ENCODE data around the gene BHLHE23. TPM values are rescaled to one million over a fixed set of nuclear protein-coding genes. Genes with fewer than 3 reads are reported as not detected.

Gene BHLHE23
- total RNA-seq, 1 experiment from 2014 or later: not detected

DNA sequence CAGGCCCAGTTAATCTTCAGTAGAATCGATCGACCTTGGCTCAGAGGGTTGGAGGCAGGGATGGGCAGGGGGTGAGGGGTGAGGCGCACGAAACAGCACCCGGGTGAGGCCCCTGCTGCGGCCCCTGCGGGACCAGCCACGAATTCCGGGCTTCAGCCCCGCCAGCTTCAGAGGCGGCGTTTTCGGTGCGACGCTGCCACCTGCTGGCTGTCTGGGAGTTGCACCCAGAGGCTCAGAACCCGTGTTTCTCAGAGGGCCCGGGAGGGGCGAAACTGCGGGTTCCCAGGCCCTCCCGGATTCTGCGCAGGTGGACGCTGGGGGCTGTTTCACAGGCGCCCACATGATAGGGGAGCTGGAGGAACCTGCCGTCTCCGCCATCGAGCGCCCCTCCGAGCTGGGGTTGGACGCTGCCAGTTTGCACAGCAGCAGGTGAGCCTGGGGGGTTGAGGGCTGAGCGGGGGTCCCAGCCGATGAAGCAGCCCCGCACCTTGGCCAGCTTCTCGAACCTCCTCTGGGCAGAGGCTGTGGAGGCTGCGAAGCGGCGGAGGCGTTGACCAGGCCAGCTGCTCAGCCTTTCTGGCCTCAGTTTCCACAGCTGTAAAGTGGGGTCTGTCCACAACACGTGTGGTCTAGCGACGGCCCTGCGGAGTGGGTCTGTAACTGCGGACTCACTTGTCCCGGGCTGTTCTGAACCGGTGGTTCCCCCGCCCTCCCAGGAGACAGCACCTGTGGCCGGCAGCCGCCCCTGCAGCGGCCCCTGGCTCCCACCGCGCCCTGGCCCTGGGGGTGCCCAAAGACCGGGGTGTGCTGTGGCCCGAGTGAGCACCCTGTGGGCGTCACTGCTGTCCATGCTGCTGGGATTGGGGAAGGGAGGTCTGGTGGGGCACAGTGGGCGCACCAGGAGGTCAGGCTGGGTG lies 2.5 kb upstream of the BHLHE23 start:
- POLR2A ChIA-PET: interaction anchor here (0.7 to 1.4 kb wide), 5 partner anchors 34 to 177 kb away, joined by 3 to 5 read pairs (median 4); no protein-coding TSS in a partner anchor
- TF ChIP-seq, protein P1, sequence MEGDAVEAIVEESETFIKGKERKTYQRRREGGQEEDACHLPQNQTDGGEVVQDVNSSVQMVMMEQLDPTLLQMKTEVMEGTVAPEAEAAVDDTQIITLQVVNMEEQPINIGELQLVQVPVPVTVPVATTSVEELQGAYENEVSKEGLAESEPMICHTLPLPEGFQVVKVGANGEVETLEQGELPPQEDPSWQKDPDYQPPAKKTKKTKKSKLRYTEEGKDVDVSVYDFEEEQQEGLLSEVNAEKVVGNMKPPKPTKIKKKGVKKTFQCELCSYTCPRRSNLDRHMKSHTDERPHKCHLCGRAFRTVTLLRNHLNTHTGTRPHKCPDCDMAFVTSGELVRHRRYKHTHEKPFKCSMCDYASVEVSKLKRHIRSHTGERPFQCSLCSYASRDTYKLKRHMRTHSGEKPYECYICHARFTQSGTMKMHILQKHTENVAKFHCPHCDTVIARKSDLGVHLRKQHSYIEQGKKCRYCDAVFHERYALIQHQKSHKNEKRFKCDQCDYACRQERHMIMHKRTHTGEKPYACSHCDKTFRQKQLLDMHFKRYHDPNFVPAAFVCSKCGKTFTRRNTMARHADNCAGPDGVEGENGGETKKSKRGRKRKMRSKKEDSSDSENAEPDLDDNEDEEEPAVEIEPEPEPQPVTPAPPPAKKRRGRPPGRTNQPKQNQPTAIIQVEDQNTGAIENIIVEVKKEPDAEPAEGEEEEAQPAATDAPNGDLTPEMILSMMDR (IDR thresholded peaks at IDR 0.05; ENCODE audit: unreplicated experiment): peak; percentile 89
- peaks cover 58% of the 10 kb centered on the region for H3K27me3 Mint-ChIP-seq (ENCODE audit: insufficient read depth, unreplicated experiment)
- peak; percentile 66 for DNase-seq (ENCODE audit: unreplicated experiment)
- H3K4me3 Mint-ChIP-seq (ENCODE audit: unreplicated experiment): no peak overlapping the region
- H3K27ac Mint-ChIP-seq (ENCODE audit: low read depth, unreplicated experiment): no peak overlapping the region
- CTCF ChIA-PET: interaction anchor here (0.6 to 4.8 kb wide), 38 partner anchors 8 to 1333 kb away, joined by 3 to 32 read pairs (median 4); partner anchors contain the start of gene TCFL5
- no peaks in the 10 kb centered on the region for H3K36me3 Mint-ChIP-seq (ENCODE audit: insufficient read depth, unreplicated experiment)
- intact Hi-C loops (cut with micrococcal nuclease): loop anchor here (1.0 kb wide), 3 partner anchors 37 to 187 kb away; no protein-coding TSS in a partner anchor
- H3K4me1 Mint-ChIP-seq (ENCODE audit: insufficient read depth, unreplicated experiment): peaks cover 6% of the 10 kb centered on the region
- no TSS peak for BruUV-seq (replicated peaks)
- H3K9me3 Mint-ChIP-seq (ENCODE audit: unreplicated experiment): no peaks in the 10 kb centered on the region

DNA sequence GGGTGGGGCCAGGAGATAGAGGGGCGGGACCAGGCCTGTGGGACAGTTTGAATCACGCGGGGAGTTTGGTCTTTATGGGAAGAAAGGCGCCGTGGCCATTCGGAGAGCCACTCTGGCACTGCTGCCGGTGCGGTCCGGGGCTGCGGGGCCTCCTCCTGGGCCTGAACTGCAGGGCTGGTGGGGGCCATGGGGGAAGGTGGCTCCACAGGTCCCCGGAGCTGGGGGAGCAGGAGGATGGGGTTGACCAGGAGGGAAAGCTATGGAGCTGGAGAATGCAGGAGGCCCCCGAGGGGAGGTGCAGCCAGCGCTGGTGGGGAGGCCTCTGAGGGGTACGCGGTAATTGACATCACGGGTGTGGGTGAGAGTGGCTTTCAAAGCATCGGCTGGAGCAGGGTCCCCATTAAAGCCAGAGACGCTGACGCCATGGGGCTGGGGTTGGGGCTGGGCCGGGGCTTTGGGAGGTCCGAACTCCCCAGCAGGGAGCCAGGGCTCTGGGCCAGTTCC lies 1.8 kb upstream of the BHLHE23 start:
- TF ChIP-seq, protein P1 (IDR thresholded peaks at IDR 0.05; ENCODE audit: unreplicated experiment): no peak
- no peak for DNase-seq (ENCODE audit: unreplicated experiment)
- Mint-ChIP-seq H3K9me3 (ENCODE audit: unreplicated experiment) (no peaks in the 10 kb centered on the region), H3K4me3 (ENCODE audit: unreplicated experiment) (no peak overlapping the region), H3K4me1 (ENCODE audit: insufficient read depth, unreplicated experiment) (peaks cover 6% of the 10 kb centered on the region), H3K27me3 (ENCODE audit: insufficient read depth, unreplicated experiment) (peaks cover 58% of the 10 kb centered on the region), H3K27ac (ENCODE audit: low read depth, unreplicated experiment) (no peak overlapping the region), H3K36me3 (ENCODE audit: insufficient read depth, unreplicated experiment) (no peaks in the 10 kb centered on the region)
- POLR2A ChIA-PET: interaction anchor here (0.7 to 1.4 kb wide), 5 partner anchors 34 to 177 kb away, joined by 3 to 5 read pairs (median 4); no protein-coding TSS in a partner anchor
- BruUV-seq (replicated peaks): no TSS peak
- intact Hi-C loops (cut with micrococcal nuclease): loop anchor here (1.0 kb wide), 3 partner anchors 36 to 186 kb away; no protein-coding TSS in a partner anchor
- CTCF ChIA-PET: interaction anchor here (0.5 to 4.8 kb wide), 27 partner anchors 9 to 792 kb away, joined by 3 to 32 read pairs (median 4); no protein-coding TSS in a partner anchor

DNA sequence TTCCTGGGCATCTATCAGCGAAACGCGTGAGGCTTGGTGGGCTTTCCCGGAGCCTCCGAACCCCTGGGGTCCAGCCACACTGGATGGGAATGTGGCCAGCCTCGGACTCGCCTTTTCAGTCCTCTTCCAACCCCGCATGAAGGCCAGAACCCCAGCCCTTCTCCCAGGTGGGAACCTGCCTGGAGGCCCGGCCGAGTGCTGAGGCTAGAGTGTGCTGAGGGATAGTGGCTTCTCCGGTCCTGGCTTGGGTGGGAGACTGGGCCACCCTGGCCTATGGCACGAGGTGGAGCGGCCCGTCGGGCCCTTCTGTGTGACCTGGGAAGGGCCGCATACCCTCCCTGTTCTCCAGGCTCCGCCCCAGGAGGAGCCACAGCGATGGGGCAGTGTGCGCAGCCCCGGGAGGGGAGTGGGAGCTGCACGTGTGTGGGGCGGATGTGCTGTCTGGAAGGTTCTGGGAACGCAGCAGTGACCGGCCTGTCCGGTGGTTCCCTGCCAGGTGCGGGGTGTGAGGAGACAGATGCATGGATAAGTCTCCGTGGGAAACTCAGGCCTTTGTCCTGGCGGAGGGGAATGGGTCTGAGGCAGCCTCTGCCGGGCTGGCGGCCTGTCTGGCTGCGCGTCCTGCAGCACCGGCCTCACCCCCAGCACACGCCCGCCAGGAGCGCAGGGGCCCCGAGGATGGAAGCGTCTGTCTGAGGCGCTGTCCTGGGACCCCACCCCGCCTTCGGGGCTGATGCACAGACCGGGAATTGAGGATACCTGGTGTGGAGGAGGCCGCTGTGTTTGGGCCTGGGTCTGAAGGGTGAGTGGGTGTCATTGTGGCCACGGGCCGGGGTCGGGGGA lies 1.1 kb upstream of the BHLHE23 start:
- H3K27ac Mint-ChIP-seq (ENCODE audit: low read depth, unreplicated experiment): no peak overlapping the region
- peaks cover 6% of the 10 kb centered on the region for H3K4me1 Mint-ChIP-seq (ENCODE audit: insufficient read depth, unreplicated experiment)
- no TSS peak for BruUV-seq (replicated peaks)
- H3K4me3 Mint-ChIP-seq (ENCODE audit: unreplicated experiment): no peak overlapping the region
- POLR2A ChIA-PET: no interaction called here
- H3K36me3 Mint-ChIP-seq (ENCODE audit: insufficient read depth, unreplicated experiment): no peaks in the 10 kb centered on the region
- TF ChIP-seq, protein P1 (IDR thresholded peaks at IDR 0.05; ENCODE audit: unreplicated experiment): no peak
- H3K9me3 Mint-ChIP-seq (ENCODE audit: unreplicated experiment): no peaks in the 10 kb centered on the region
- CTCF ChIA-PET: interaction anchor here (0.5 to 4.8 kb wide), 17 partner anchors 14 to 519 kb away, joined by 3 to 32 read pairs (median 4); no protein-coding TSS in a partner anchor
- peaks cover 58% of the 10 kb centered on the region for H3K27me3 Mint-ChIP-seq (ENCODE audit: insufficient read depth, unreplicated experiment)
- intact Hi-C loops (cut with micrococcal nuclease): no loop called here
- no peak for DNase-seq (ENCODE audit: unreplicated experiment)
